Thoracic aorta (tissue), 2 donors: ENCODE measurements around the gene PHF21A. TPM values are rescaled to one million over a fixed set of nuclear protein-coding genes. Genes with fewer than 3 reads are reported as not detected.
"Not testable (repeated sequence)": the region's sequence is repeated elsewhere in the genome, so short reads cannot be mapped to it uniquely, and the experiment has no call there.

Experiments used
- ATAC-seq: fragments of 150-250 bp; one replicate; pipeline ENCODE4 v1.8.0; 2017; ENCODE audit warnings: low read depth; ENCODE audit not compliant: insufficient number of reproducible peaks, low FRiP score
- DNase-seq: peaks from one replicate; pipeline ENCODE4 v3.0.0-alpha.2; 2020; ENCODE audit warnings: low spot score
- H3K27ac ChIP-seq, 2 donors: fragments of 200-600 bp; sonication (generic); 1 replicate in 1 of 2; 2 replicates in 1 of 2; pipeline ENCODE4 v1.5.1; 2016; ENCODE audit warnings: mild to moderate bottlenecking in 2 of 2, moderate library complexity in 2 of 2
- H3K27me3 ChIP-seq: fragments of 200-600 bp; sonication (generic); replicated peaks from 2 replicates; pipeline ENCODE4 v1.6.0; 2016; ENCODE audit warnings: mild to moderate bottlenecking; ENCODE audit not compliant: insufficient read depth
- H3K36me3 ChIP-seq: fragments of 200-600 bp; sonication (generic); one replicate; pipeline ENCODE4 v1.5.1; 2016
- H3K4me1 ChIP-seq, 2 donors: fragments of 200-600 bp; sonication (generic); 1 replicate in 1 of 2; 2 replicates in 1 of 2; pipeline versions ENCODE4 v1.5.1 to v1.6.0; 2016; ENCODE audit warnings: low read depth in 2 of 2, mild to moderate bottlenecking in 1 of 2; ENCODE audit not compliant: control insufficient read depth in 1 of 2
- H3K4me3 ChIP-seq: fragments of 200-600 bp; sonication (generic); 2 replicates; pipeline ENCODE4 v1.5.1; 2016; ENCODE audit warnings: mild to moderate bottlenecking
- H3K9me3 ChIP-seq: fragments of 200-600 bp; sonication (generic); 2 replicates; pipeline ENCODE4 v1.5.1; 2016
- CTCF ChIP-seq: fragments of 200-600 bp; sonication (generic); IDR thresholded peaks from one replicate; pipeline ENCODE4 v1.5.1; 2019; ENCODE audit warnings: antibody characterized with exemption
- total RNA-seq, 2 donors: library from RNA; depleted of rRNA; stranded (reverse); fragments of >200 nt; gene quantifications; one replicate each; pipeline versions ENCODE4 v1.1.0 to v1.2.3, GENCODE V29; 2016

The PHF21A gene
- total RNA-seq, 2 donors from 2014 or later = 62.3 to 104 TPM

GRCh38 chr11:46117842-46118241 is 3.4 kb downstream of the PHF21A start:
- DNase-seq = no peak
- peak overlapping the region; percentile 93 for H3K4me3 ChIP-seq
- no peak for ATAC-seq
- H3K4me1 ChIP-seq = peaks cover 30 to 37% of the 10 kb centered on the region in 2 donors
- TF ChIP-seq CTCF = no peak
- no peaks in the 10 kb centered on the region for H3K27me3 ChIP-seq
- no peaks in the 10 kb centered on the region for H3K36me3 ChIP-seq
- no peaks in the 10 kb centered on the region for H3K9me3 ChIP-seq
- H3K27ac ChIP-seq = peak overlapping the region in 1 of 2 donors; percentile 88

- not testable (repeated sequence) for H3K4me3 ChIP-seq, H3K36me3 ChIP-seq, DNase-seq, H3K9me3 ChIP-seq, H3K27me3 ChIP-seq, ATAC-seq, H3K27ac ChIP-seq
- H3K4me1 ChIP-seq = peaks cover 33 to 40% of the 10 kb centered on the region in 2 donors
These were observed 4.6 kb downstream of the PHF21A start for GRCh38 chr11:46116712-46117037.

GRCh38 chr11:46116007-46116711 is 5.1 kb downstream of the PHF21A start:
- Histone ChIP-seq H3K27ac (peak overlapping the region in 1 of 2 donors; percentile 0), H3K27me3 (no peaks in the 10 kb centered on the region), H3K36me3 (no peaks in the 10 kb centered on the region), H3K4me1 (peaks cover 33 to 40% of the 10 kb centered on the region in 2 donors), H3K9me3 (no peaks in the 10 kb centered on the region), H3K4me3 (no peak overlapping the region)
- TF ChIP-seq CTCF = no peak
- DNase-seq = no peak
- no peak for ATAC-seq

GRCh38 chr11:46114961-46115360 is 6.3 kb downstream of the PHF21A start:
- Histone ChIP-seq H3K4me3 (no peak overlapping the region), H3K27me3 (no peaks in the 10 kb centered on the region), H3K36me3 (no peaks in the 10 kb centered on the region), H3K9me3 (no peaks in the 10 kb centered on the region), H3K27ac (no peak overlapping the region), H3K4me1 (peaks cover 33 to 40% of the 10 kb centered on the region in 2 donors)
- DNase-seq (no peak), ATAC-seq (no peak)
- no peak for TF ChIP-seq CTCF

GRCh38 chr11:46114378-46114777 is 6.9 kb downstream of the PHF21A start:
- no peaks in the 10 kb centered on the region for H3K27me3 ChIP-seq
- peaks cover 33 to 40% of the 10 kb centered on the region in 2 donors for H3K4me1 ChIP-seq
- no peaks in the 10 kb centered on the region for H3K36me3 ChIP-seq
- no peak for TF ChIP-seq CTCF
- DNase-seq (no peak), ATAC-seq (no peak)
- no peak overlapping the region for H3K27ac ChIP-seq
- H3K4me3 ChIP-seq = no peak overlapping the region
- H3K9me3 ChIP-seq = no peaks in the 10 kb centered on the region
